ENCODE measurements around the gene CORO7. TPM values are rescaled to one million over a fixed set of nuclear protein-coding genes. Genes with fewer than 3 reads are reported as not detected.

Gene CORO7
- polyA plus RNA-seq, 1 donor from 2014 or later, result 57.6 TPM

DNA sequence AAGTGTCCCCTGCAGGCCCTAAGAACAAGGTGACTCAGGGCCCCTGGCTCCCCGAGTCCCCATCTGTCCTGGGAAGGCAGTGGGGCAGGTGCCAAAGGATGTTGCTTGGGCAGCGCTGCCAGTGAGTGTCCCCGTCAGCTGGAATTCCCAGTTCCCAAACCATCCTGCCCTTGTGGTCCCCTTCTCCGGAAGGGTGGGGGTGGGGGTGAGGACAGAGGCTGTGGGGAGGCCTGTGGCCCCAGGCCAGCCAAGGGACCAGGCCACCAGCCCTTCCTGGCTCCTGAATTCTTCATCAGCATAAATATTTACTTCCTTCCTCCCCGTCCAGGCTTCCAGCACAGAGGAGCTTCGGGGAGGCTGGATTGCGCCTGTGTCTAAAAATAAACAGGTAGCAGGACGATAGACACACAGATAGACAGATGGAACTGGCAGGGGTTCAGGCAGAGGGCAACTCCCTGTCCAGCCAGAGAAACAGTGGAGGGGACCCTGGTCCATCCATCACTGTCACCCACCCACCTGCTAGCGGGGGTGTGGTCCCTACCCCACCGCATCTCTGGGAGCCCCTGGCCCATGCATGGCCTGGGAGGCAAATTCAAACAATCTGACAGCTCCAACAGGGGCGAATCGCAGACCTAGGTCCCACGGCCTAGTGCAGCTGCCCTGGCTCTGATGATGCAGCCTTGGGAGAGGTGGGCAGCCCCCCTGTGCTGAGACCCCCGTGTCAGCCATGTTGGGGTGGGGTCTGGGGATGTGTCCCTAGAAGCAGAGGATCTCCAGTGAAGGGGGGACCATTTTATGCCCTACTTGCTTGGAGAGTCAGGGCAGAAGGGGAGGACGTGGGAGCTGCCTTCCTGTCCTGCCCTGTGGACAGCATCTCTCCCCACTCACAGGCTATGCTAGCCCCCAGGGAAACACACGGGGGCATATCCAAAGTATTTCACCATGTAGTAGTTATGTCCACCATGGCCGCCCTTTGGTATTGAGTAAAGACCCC lies 87.3 kb downstream of the CORO7 start:
- Histone ChIP-seq H3K4me3 (ENCODE audit: low read length) (peak overlapping the region; percentile 71), H3K9ac (ENCODE audit: low read length) (peak overlapping the region; percentile 81), H4K20me1 (ENCODE audit: insufficient read depth) (no peaks in the 10 kb centered on the region), H3F3A (ENCODE audit: insufficient read depth, low read length, poor library complexity, severe bottlenecking) (no peaks in the 10 kb centered on the region), H3K79me2 (replicated peaks; ENCODE audit: insufficient read depth, low read length) (peaks cover 53% of the 10 kb centered on the region), H3K9me2 (ENCODE audit: insufficient read depth, low read length) (no peaks in the 10 kb centered on the region), H3K9me3 (ENCODE audit: low read length) (no peaks in the 10 kb centered on the region), H3K36me3 (ENCODE audit: insufficient read depth, low read length) (no peaks in the 10 kb centered on the region), H3K27me3 (ENCODE audit: insufficient read depth, low read depth, low read length) (no peaks in the 10 kb centered on the region), H3K27ac (ENCODE audit: low read length) (peak overlapping the region; percentile 69), H3K4me2 (ENCODE audit: low read length) (peak overlapping the region; percentile 73), H2AFZ (ENCODE audit: low read depth, low read length) (no peak overlapping the region)
- TF ChIP-seq SMC3 (conservative IDR thresholded peaks at IDR 0.05; ENCODE audit: poor library complexity), result no peak
- no peak for TF ChIP-seq EZH2 (IDR thresholded peaks at IDR 0.05; ENCODE audit: borderline replicate concordance, insufficient read depth, low read length, poor library complexity, severe bottlenecking)
- no peak for TF ChIP-seq CTCF (IDR thresholded peaks at IDR 0.05; ENCODE audit: poor library complexity, severe bottlenecking)
- TF ChIP-seq POLR2AphosphoS5 (IDR thresholded peaks at IDR 0.05), result no peak
- TF ChIP-seq EP300 (conservative IDR thresholded peaks at IDR 0.05; ENCODE audit: poor library complexity, severe bottlenecking), result no peak
- TF ChIP-seq RAD21 (conservative IDR thresholded peaks at IDR 0.05), result no peak
- TF ChIP-seq MXI1 (conservative IDR thresholded peaks at IDR 0.05; ENCODE audit: poor library complexity, severe bottlenecking), result no peak
- no peak for TF ChIP-seq TAF1 (IDR thresholded peaks at IDR 0.05; ENCODE audit: low read depth)
- TF ChIP-seq REST (IDR thresholded peaks at IDR 0.05; ENCODE audit: borderline replicate concordance), result no peak

GRCh38 chr16:4328046-4328781 lies 88.2 kb downstream of the CORO7 start:
- TF ChIP-seq MXI1 (conservative IDR thresholded peaks at IDR 0.05; ENCODE audit: poor library complexity, severe bottlenecking) (peak; percentile 45), EZH2 (IDR thresholded peaks at IDR 0.05; ENCODE audit: borderline replicate concordance, insufficient read depth, low read length, poor library complexity, severe bottlenecking) (no peak), REST (IDR thresholded peaks at IDR 0.05; ENCODE audit: borderline replicate concordance) (peak; percentile 59), EP300 (conservative IDR thresholded peaks at IDR 0.05; ENCODE audit: poor library complexity, severe bottlenecking) (peak; percentile 17), TAF1 (IDR thresholded peaks at IDR 0.05; ENCODE audit: low read depth) (peak; percentile 71), POLR2AphosphoS5 (IDR thresholded peaks at IDR 0.05) (peak; percentile 69), RAD21 (conservative IDR thresholded peaks at IDR 0.05) (peak; percentile 84), SMC3 (conservative IDR thresholded peaks at IDR 0.05; ENCODE audit: poor library complexity) (peak; percentile 84), CTCF (IDR thresholded peaks at IDR 0.05; ENCODE audit: poor library complexity, severe bottlenecking) (peak; percentile 88)
- Histone ChIP-seq H3K36me3 (ENCODE audit: insufficient read depth, low read length) (no peaks in the 10 kb centered on the region), H3K79me2 (replicated peaks; ENCODE audit: insufficient read depth, low read length) (peaks cover 56% of the 10 kb centered on the region), H2AFZ (ENCODE audit: low read depth, low read length) (peak overlapping the region; percentile 19), H3K27ac (ENCODE audit: low read length) (peak overlapping the region; percentile 69), H3K4me3 (ENCODE audit: low read length) (peak overlapping the region; percentile 71), H3F3A (ENCODE audit: insufficient read depth, low read length, poor library complexity, severe bottlenecking) (no peaks in the 10 kb centered on the region), H3K9me2 (ENCODE audit: insufficient read depth, low read length) (no peaks in the 10 kb centered on the region), H4K20me1 (ENCODE audit: insufficient read depth) (no peaks in the 10 kb centered on the region), H3K27me3 (ENCODE audit: insufficient read depth, low read depth, low read length) (no peaks in the 10 kb centered on the region), H3K9me3 (ENCODE audit: low read length) (no peaks in the 10 kb centered on the region), H3K9ac (ENCODE audit: low read length) (peak overlapping the region; percentile 81), H3K4me2 (ENCODE audit: low read length) (peak overlapping the region; percentile 73)

All from neural cell (in vitro differentiated cells).